Measurements from ENCODE around the gene RGS9BP.

Gene RGS9BP

GRCh38 chr19:32674931-32675719 is 523 bp upstream of the RGS9BP start, which contains the start of gene ANKRD27:
Gene ANKRD27, minus strand, starts transcription at chr19:32675180. Its CDS starts 16,165 bp downstream, at chr19:32659015.
- in situ Hi-C loops (cut with HindIII; ENCODE audit: low pct_unique_long_range_greater_than_20kb, low sequenced_read_pairs), result no loop called here
- no peak for TF ChIP-seq JUND (IDR thresholded peaks at IDR 0.05; ENCODE audit: low read depth)
- DNase-seq (ENCODE audit: low read depth in 1 of 2, low spot score in 1 of 2), result peak; percentile 94 to 97

DNA sequence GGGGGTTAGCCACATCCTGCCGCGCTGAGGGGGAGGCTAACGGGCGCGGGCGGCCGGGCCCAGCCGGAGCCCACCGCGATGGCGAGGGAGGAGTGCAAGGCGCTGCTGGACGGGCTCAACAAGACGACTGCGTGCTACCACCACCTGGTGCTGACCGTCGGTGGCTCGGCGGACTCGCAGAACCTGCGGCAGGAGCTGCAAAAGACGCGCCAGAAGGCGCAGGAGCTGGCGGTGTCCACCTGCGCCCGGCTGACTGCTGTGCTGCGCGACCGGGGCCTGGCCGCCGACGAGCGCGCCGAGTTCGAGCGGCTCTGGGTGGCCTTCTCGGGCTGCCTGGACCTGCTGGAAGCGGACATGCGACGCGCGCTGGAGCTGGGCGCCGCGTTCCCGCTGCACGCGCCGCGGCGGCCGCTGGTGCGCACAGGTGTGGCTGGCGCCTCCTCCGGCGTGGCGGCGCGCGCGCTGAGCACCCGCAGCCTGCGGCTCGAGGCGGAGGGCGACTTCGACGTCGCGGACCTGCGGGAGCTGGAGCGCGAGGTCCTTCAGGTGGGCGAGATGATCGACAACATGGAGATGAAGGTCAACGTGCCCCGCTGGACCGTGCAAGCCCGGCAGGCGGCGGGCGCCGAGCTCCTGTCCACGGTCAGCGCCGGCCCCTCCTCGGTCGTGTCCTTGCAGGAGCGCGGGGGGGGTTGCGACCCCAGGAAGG is 692 bp downstream of the RGS9BP start:
- in situ Hi-C loops (cut with HindIII; ENCODE audit: low pct_unique_long_range_greater_than_20kb, low sequenced_read_pairs), result no loop called here
- no peak for DNase-seq (ENCODE audit: low read depth in 1 of 2, low spot score in 1 of 2)
- no peak for TF ChIP-seq JUND (IDR thresholded peaks at IDR 0.05; ENCODE audit: low read depth)

DNA sequence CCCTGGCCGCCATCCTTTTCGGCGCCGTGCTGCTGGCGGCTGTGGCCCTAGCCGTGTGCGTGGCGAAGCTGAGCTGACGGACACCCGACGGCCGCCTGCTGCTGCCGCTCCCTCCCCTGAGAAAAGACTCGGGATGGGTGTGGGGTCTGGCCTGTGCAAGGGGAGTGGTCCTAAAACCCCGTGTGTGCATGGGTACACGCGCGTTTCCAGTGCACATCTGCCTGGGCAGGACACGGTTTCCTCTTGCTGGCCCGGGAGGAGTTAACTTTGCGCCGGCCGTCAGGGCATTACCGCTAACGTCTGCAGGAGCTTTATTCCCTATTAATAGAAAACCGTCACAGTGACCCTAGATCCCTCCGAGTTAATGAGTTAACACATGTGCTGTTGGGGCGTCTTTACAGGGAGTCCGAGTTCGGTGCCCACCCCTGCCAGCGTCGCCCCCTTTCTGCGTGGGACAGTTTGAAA is 1.3 kb downstream of the RGS9BP start:
- DNase-seq (ENCODE audit: low read depth in 1 of 2, low spot score in 1 of 2), result no peak
- in situ Hi-C loops (cut with HindIII; ENCODE audit: low pct_unique_long_range_greater_than_20kb, low sequenced_read_pairs), result no loop called here

GRCh38 chr19:32677657-32678056 is 2.0 kb downstream of the RGS9BP start:
- in situ Hi-C loops (cut with HindIII; ENCODE audit: low pct_unique_long_range_greater_than_20kb, low sequenced_read_pairs), result no loop called here
- no peak for DNase-seq (ENCODE audit: low read depth in 1 of 2, low spot score in 1 of 2)
- TF ChIP-seq JUND (IDR thresholded peaks at IDR 0.05; ENCODE audit: low read depth), result no peak

More for the DNA sequence above, 1.3 kb downstream of the RGS9BP start:
- no peak for TF ChIP-seq JUND (IDR thresholded peaks at IDR 0.05; ENCODE audit: low read depth)

- no peak for TF ChIP-seq JUND (IDR thresholded peaks at IDR 0.05; ENCODE audit: low read depth)
- in situ Hi-C loops (cut with HindIII; ENCODE audit: low pct_unique_long_range_greater_than_20kb, low sequenced_read_pairs), result no loop called here
- DNase-seq (ENCODE audit: low read depth in 1 of 2, low spot score in 1 of 2), result no peak
Observed at GRCh38 chr19:32680986-32681385, 5.3 kb downstream of the RGS9BP start.

DNA sequence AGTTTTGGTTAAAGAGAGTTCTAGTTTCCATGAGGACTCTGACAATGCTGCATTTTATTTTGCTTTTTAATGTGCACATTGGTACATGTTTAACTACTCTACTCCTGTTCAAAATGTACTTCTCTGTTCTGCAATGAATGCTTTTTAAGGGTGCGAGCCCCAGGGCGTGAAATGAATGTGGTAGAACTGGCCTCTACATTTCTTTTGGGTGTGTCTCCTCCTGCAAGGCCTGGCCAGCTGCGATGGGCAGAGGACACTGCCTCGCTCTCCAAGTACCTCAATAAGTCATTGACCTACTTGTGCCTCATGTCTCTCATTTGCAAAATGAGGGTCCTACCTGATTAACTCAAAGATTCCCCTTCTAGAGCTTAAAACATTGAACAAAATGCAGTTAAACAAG is 6.7 kb downstream of the RGS9BP start:
- in situ Hi-C loops (cut with HindIII; ENCODE audit: low pct_unique_long_range_greater_than_20kb, low sequenced_read_pairs), result no loop called here
- DNase-seq (ENCODE audit: low read depth in 1 of 2, low spot score in 1 of 2), result peak in 1 of 2 experiments; percentile 24
- TF ChIP-seq JUND (IDR thresholded peaks at IDR 0.05; ENCODE audit: low read depth), result no peak

DNA sequence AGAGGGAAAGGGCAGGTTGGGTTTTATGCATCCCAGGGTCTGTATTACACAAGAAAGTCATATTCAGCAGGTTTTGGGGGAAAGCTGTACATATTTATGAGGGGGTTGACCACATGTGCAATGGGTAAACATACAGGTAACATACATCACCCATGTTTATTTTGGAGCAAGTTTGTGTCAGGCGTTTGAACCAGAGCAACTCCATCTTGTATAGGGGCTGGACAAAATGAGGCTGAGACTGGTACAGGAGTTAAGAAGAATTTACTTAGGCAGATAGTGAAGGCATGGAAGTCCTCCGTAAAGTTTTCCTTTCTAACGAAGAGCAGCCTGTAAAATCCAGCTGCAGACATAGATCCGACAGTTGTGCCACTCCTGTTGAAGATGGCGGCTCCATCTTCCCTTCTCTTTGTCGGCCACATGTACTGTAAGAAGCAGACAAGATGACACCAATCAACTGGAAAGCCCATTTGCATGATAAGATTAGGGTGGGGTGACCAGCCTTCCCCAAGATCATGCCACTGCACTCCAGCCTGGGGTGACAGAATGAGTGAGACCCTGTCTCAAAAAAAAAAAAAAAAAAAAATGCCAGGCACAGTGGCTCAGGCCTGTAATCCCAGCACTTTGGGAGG is 11.3 kb downstream of the RGS9BP start:
- no peak for TF ChIP-seq JUND (IDR thresholded peaks at IDR 0.05; ENCODE audit: low read depth)
- DNase-seq (ENCODE audit: low read depth in 1 of 2, low spot score in 1 of 2), result no peak
- in situ Hi-C loops (cut with HindIII; ENCODE audit: low pct_unique_long_range_greater_than_20kb, low sequenced_read_pairs), result no loop called here

- in situ Hi-C loops (cut with HindIII; ENCODE audit: low pct_unique_long_range_greater_than_20kb, low sequenced_read_pairs), result no loop called here
- TF ChIP-seq JUND (IDR thresholded peaks at IDR 0.05; ENCODE audit: low read depth), result no peak
Observed at GRCh38 chr19:32687681-32688080, 12.0 kb downstream of the RGS9BP start.

GRCh38 chr19:32688311-32688710 is 12.7 kb downstream of the RGS9BP start:
- no peak for TF ChIP-seq JUND (IDR thresholded peaks at IDR 0.05; ENCODE audit: low read depth)
- in situ Hi-C loops (cut with HindIII; ENCODE audit: low pct_unique_long_range_greater_than_20kb, low sequenced_read_pairs), result no loop called here
- no peak for DNase-seq (ENCODE audit: low read depth in 1 of 2, low spot score in 1 of 2)

More at GRCh38 chr19:32687681-32688080, 12.0 kb downstream of the RGS9BP start:
- no peak for DNase-seq (ENCODE audit: low read depth in 1 of 2, low spot score in 1 of 2)

DNA sequence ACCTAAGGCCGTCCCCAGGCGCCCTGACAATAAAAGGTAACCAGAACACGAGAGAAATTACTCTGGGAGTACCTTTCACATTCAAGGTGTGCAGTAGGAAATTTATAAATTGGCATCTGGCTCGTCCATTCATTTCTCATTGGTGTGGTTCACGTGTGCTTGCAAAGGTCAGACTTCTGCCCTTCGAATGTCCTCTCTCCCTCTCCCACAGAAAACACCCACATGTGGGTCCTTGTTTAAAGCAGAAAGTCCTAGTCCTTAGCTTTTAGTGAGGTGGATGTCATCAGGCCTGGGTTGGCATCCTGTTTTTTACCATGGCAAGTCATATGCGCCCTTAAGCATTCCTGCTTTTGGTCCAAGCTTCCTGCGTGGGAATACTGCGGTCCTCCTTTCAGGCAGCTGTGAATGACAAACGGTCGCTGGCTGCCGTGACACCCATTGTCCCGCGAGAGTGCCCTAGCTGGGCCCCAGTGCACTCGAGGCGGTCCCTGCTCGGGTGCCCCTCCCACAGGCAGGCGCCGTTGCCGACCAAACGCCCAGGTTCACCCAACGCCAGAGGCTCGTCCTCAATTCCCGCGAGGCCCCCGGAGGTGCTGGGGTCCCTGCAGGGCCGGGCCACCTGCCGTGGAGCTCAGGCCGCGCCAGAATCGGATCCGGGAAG is 15.8 kb downstream of the RGS9BP start, which contains the start of gene NUDT19:
Gene NUDT19, plus strand, starts transcription at position 531 of the 661 bp plus-strand sequence. CDS start 140 bp downstream, outside the sequence.
- in situ Hi-C loops (cut with HindIII; ENCODE audit: low pct_unique_long_range_greater_than_20kb, low sequenced_read_pairs), result no loop called here
- no peak for TF ChIP-seq JUND (IDR thresholded peaks at IDR 0.05; ENCODE audit: low read depth)
- DNase-seq (ENCODE audit: low read depth in 1 of 2, low spot score in 1 of 2), result peak; percentile 61 to 89

DNA sequence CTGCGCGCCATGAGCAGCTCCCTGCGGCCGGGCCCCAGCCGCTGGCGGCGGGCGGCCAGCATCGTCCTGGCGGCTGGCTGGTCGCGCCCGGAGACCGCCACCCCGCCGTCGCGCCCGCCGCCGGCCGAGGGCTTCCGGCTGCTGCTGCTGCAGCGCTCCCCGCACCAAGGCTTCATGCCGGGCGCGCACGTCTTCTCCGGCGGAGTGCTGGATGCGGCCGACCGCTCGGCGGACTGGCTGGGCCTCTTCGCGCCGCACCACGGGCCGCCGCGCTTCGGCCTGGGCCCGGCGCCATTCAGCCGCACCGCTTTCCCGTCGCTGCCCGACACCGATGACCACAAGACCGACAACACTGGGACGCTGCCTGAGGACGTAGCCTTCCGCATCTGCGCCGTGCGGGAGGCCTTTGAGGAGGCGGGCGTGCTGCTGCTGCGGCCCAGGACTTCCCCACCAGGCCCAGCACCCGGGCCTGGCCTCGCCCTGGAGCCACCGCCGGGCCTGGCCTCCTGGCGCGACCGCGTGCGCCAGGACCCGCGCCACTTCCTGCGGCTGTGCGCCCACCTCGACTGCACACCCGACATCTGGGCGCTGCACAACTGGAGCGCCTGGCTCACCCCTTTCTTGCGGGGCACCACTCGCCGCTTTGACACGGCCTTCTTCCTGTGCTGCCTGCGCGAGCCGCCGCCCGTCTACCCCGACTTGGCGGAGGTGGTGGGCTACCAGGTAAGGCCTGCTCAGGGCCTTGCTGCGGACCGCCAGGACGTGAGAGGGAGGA is 16.5 kb downstream of the RGS9BP start:
- in situ Hi-C loops (cut with HindIII; ENCODE audit: low pct_unique_long_range_greater_than_20kb, low sequenced_read_pairs), result no loop called here
- TF ChIP-seq JUND (IDR thresholded peaks at IDR 0.05; ENCODE audit: low read depth), result no peak
- peak in 1 of 2 experiments; percentile 63 for DNase-seq (ENCODE audit: low read depth in 1 of 2, low spot score in 1 of 2)
